Keratinocyte (primary cell): ENCODE data around the gene C10orf71.

Experiments
- EZH2 ChIP-seq: IDR thresholded peaks from one replicate; pipeline ENCODE4 v1.6.1; 2012; ENCODE audit warnings: inconsistent platforms, mild to moderate bottlenecking, low read length, moderate library complexity
- TF ChIP-seq, protein P1 (sequence below), 3 experiments: IDR thresholded peaks in 1 of 3; conservative IDR thresholded peaks in 1 of 3; optimal IDR thresholded peaks in 1 of 3; 2 replicates in 2 of 3; 3 replicates in 1 of 3; pipeline versions ENCODE3 to v1.5.1; 2011; ENCODE audit warnings: low read length in 3 of 3, mild to moderate bottlenecking in 3 of 3, moderate library complexity in 2 of 3, control low read depth in 1 of 3, inconsistent platforms in 1 of 3; ENCODE audit not compliant: insufficient read depth in 2 of 3; ENCODE audit errors: extremely low read depth in 1 of 3

DNA sequence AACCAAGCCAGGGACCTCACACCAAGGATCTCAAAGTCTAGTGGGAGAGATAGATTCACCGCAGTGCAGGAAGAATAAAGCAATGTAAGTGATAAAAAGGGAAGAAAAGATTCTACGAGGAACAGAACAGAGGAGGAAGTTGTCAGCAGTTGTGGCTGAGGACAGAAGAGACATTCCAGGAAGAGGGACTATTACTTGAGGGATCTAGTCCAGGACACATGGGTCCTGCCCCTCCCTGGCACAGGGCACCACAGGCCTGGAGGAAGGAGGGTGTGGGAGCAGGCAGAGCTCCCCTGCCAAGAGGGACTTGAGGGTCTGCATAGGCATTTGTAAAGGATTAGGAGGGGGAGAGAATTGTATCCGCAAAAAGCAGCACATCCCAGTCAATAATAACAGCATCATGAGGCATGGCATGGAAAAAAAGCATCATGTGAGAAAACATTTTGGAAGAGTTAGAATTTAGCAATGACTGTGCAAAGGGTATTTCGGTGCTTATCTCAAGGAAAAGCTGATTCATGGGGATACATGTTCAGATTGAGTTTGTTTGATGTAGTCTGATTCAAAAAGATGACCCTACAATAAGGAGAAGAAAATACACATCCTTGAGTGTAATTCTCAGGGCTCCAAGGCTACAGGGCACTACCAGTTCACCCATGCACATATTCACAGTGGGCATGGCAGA is 12.7 kb downstream of the C10orf71 start:
- TF ChIP-seq, protein P1, sequence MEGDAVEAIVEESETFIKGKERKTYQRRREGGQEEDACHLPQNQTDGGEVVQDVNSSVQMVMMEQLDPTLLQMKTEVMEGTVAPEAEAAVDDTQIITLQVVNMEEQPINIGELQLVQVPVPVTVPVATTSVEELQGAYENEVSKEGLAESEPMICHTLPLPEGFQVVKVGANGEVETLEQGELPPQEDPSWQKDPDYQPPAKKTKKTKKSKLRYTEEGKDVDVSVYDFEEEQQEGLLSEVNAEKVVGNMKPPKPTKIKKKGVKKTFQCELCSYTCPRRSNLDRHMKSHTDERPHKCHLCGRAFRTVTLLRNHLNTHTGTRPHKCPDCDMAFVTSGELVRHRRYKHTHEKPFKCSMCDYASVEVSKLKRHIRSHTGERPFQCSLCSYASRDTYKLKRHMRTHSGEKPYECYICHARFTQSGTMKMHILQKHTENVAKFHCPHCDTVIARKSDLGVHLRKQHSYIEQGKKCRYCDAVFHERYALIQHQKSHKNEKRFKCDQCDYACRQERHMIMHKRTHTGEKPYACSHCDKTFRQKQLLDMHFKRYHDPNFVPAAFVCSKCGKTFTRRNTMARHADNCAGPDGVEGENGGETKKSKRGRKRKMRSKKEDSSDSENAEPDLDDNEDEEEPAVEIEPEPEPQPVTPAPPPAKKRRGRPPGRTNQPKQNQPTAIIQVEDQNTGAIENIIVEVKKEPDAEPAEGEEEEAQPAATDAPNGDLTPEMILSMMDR (optimal IDR thresholded peaks at IDR 0.05 in 1 of 3, IDR thresholded peaks at IDR 0.05 in 1 of 3, conservative IDR thresholded peaks at IDR 0.05 in 1 of 3; ENCODE audit: extremely low read depth in 1 of 3, insufficient read depth in 2 of 3, low read length in 3 of 3) = no peak
- TF ChIP-seq EZH2 = no peak
